ENCODE measurements around the gene TDP1.

GRCh38 chr14:89983375-89983774, 27.6 kb downstream of the TDP1 start:
- TF ChIP-seq POLR2A (IDR thresholded peaks at IDR 0.05) (no peak), CTCF (IDR thresholded peaks at IDR 0.05) (no peak)
